Right forelimb (tissue), 1 donor: ENCODE measurements around the gene TSPO2.

Source experiments
- DNase-seq: peaks from one replicate; pipeline ENCODE4 v3.0.0-alpha.2; 2018

TSPO2 gene

GRCh38 chr6:41027799-41028560 is 14.3 kb upstream of the TSPO2 start:
- peak; percentile 91 for DNase-seq

- no peak for DNase-seq
Observed at GRCh38 chr6:41028561-41029412, 13.5 kb upstream of the TSPO2 start.

GRCh38 chr6:41032830-41033229 is 9.4 kb upstream of the TSPO2 start:
- DNase-seq = no peak

- no peak for DNase-seq
Observed at GRCh38 chr6:41033776-41034175, 8.5 kb upstream of the TSPO2 start.

- DNase-seq = no peak
Observed at GRCh38 chr6:41036186-41036585, 6.1 kb upstream of the TSPO2 start.

- DNase-seq = no peak
Observed at GRCh38 chr6:41036601-41037000, 5.7 kb upstream of the TSPO2 start.

- no peak for DNase-seq
Observed at GRCh38 chr6:41037107-41037900, 5.0 kb upstream of the TSPO2 start.

- DNase-seq = no peak
Observed at GRCh38 chr6:41038205-41038604, 4.1 kb upstream of the TSPO2 start.

GRCh38 chr6:41039060-41039998 is 2.9 kb upstream of the TSPO2 start, which contains the start of gene UNC5CL:
TSS of gene UNC5CL (minus strand) at chr6:41039221. CDS start at chr6:41035074, 4,147 bp downstream.
- no peak for DNase-seq

- no peak for DNase-seq
Observed at GRCh38 chr6:41040101-41040939, 1.9 kb upstream of the TSPO2 start.

- DNase-seq = no peak
Observed at GRCh38 chr6:41040940-41041536, 1.2 kb upstream of the TSPO2 start.

- DNase-seq = no peak
Observed at GRCh38 chr6:41043151-41043550, 884 bp downstream of the TSPO2 start.

- no peak for DNase-seq
Observed at GRCh38 chr6:41045664-41046063, 3.4 kb downstream of the TSPO2 start.

GRCh38 chr6:41046084-41046483 is 3.8 kb downstream of the TSPO2 start:
- no peak for DNase-seq

- DNase-seq = no peak
Observed at GRCh38 chr6:41047306-41047705, 5.0 kb downstream of the TSPO2 start.

GRCh38 chr6:41047745-41048732 is 5.8 kb downstream of the TSPO2 start:
- no peak for DNase-seq

GRCh38 chr6:41049521-41049920 is 7.3 kb downstream of the TSPO2 start:
- DNase-seq = no peak

- DNase-seq = no peak
Observed at GRCh38 chr6:41049955-41050354, 7.7 kb downstream of the TSPO2 start.

GRCh38 chr6:41050536-41050935 is 8.3 kb downstream of the TSPO2 start:
- no peak for DNase-seq
